AG20443 (cell line): ENCODE measurements around the gene SCFD2.
"Not testable (repeated sequence)": the region's sequence is repeated elsewhere in the genome, so short reads cannot be mapped to it uniquely, and the experiment has no call there.

Experiments
- DNase-seq: peaks from one replicate; pipeline ENCODE4 v3.0.0; 2012; ENCODE audit warnings: low spot score, mixed read lengths

Gene SCFD2

GRCh38 chr4:53101191-53101581, 264.7 kb downstream of the SCFD2 start:
- peak; percentile 39 for DNase-seq

DNA sequence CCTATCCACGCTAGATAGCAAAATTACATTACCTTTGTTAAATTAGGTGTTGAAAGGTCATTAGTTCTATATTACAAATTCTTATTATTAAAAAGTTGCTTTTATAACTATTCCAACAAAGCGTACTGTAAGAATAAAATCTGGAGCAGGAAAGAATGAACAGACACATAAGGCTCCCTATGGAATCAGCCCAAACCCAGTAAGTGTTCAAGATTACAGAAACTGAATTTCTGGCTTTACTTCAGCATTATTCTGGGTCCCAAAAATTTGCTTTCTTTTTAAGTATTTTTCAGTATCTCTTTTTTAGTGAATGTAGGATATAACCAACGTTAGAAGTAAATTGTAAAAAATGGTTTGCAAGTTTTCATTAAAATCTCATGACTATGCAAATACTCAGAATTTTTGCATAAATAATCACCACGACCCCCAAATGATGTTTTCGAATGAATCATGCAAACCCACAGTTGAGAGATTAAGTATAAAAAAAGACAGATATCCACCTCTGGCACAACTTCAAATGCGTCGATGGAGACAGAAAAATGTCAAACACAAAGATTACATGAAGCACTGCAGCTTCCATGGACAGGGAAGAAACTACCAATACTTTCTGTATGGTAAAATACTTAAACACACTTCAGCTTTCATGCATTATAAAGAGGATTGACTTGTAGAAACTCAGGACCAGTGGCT, 265.2 kb downstream of the SCFD2 start:
- DNase-seq, result no peak

DNA sequence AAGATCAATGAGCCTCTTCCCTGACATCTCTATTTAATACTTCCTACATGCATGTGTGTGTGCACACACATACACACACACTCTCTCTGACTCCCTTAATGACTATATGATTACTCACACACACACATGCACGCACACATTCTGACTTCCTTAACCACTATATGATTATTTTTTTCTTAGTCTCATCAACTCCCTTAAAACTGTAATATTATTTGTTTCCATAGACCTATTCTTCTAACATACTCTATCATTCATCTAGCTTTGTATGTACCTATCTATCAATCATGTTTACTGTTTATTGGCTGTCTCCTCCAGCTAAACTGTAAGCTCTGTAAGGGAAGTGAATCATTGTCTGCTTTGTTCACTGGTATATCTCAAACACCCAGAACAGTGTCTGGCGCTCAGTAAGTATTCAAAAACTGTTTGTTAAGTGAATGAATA, 267.2 kb downstream of the SCFD2 start:
- DNase-seq, result no peak

DNA sequence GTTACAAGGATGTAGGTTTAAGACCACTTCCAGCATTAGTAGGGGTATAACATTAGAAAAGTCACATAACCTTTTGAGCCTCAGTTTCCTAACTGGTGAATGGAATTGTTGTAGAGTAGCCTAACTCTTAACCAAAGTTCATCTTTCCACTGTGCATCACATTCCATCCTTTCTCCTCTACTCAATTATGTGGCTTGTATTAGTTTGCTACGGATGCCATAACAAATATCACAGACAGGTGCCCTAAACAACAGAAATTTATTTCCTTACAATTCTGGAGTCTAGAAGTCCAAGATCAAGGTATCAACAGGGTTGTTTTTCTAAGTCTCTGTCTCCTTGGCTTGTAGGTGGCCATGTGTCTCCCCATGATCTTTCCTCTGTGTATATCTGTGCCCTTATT, 271.8 kb downstream of the SCFD2 start:
- DNase-seq, result no peak

- DNase-seq, result peak; percentile 15
Observed at GRCh38 chr4:53089936-53090729, 275.7 kb downstream of the SCFD2 start.

- peak; percentile 9 for DNase-seq
Observed at GRCh38 chr4:53088152-53088551, 277.7 kb downstream of the SCFD2 start.

- no peak for DNase-seq
Observed at GRCh38 chr4:53076374-53076958, 289.4 kb downstream of the SCFD2 start.

- no peak for DNase-seq
Observed at GRCh38 chr4:53075162-53075785, 290.6 kb downstream of the SCFD2 start.

- DNase-seq, result no peak
Observed at GRCh38 chr4:53068755-53069330, 297.0 kb downstream of the SCFD2 start.

DNA sequence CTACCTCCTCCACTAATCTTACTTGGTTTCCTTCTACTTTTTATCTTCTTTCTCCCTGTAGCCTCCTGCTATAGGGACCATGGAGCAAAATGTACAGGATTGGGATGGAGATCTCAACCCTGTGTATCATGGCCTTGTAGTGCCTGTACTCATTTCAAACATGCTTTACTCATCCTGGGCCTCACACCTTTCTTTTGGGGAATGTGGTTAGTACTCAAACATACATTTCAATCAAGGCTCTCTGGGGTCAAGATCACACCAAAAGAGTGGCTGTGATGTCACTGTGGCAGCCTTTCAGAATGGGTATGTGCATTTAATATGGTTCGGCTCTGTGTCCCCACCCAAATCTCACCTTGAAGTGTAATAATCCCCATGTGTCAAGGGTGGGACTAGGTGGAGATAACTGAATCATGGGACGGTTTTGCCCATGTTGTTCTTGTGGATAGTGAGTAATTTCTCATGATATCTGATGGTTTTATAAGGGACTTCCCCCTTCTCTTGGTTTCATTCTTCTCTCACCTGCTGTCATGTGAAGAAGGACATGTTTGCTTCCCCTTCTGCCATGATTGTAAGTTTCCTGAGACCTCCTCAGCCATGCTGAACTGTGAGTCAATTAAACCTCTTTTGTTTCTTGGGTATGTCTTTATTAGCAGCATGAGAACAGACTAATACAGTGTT, 298.6 kb downstream of the SCFD2 start:
- no peak for DNase-seq

GRCh38 chr4:53066155-53066554, 299.7 kb downstream of the SCFD2 start:
- DNase-seq, result no peak

GRCh38 chr4:53064609-53065008, 301.3 kb downstream of the SCFD2 start:
- DNase-seq, result no peak

DNA sequence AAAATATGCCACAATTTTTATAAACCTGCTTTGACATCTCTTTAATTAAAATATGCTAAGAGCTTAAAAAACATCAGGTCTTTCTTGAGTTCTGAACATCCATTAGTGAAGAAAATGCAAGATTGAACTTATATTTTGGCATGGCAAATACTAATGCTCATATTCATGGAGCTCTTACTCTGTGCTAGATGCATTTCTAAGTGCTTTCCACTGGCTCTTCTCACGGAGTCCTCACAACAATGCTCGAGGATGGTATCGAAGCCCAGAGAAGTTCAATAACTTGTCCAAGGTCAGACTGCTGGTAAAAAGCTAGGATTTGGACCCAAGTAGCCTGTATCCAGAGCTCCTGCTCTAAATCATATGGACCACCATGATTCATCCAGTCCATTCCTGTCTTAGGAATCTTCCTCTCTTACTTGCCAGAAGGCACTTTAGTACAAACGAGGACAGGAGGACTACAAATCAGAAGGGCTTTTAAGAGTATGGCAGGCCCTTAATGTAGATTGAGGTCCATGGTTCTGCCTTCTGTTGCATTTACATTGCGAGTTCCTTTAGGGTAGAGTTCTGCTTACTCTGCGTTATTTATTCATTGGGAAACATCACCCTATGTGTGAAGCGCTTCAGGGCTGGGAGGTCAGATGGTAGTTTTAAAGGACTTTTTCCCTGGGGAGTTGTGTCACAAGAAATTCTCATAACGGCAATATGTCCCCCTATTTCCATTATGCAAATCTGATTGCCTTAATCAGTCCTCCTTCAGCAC, 304.6 kb downstream of the SCFD2 start:
- no peak for DNase-seq

- DNase-seq, result no peak
Observed at GRCh38 chr4:53060278-53060677, 305.6 kb downstream of the SCFD2 start.

DNA sequence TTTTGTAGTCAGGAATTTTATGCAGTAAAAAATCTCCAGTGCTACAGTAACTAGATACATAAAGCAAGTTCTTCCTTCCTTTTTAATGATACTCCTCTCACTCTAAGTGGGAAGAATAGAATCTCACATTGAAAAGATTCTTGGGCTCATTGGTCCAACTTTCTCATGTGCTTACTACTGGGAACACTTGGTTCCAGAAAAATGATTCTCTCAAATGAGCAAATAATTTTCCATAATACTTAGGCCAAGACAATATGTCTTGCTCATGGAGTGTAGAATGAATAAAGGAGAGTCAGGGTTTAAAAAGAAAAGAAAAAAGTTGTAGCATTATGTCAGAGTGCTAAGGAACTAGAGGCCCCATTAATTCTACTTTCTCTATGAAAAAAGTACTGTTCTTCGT, 306.0 kb downstream of the SCFD2 start:
- no peak for DNase-seq

DNA sequence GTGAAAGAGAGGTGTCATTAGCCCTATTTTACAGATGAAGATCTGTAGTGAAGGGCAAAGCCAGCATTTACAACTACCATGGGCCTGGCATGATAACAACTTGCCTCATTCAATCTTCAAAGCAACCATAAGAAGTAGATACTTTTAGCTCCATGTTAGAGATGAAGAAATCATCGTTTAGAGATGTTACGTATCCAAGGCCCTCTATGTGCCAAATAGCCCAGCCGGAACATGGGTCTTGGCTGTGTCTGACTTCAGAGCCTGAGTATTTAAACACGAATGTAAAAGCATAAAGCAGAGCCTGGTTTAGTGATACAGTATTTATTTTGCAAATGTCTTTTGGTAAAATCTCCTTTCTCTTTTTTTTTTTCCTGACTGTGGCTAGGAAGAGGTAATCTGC, 306.6 kb downstream of the SCFD2 start:
- DNase-seq, result no peak

- no peak for DNase-seq
Observed at GRCh38 chr4:53057679-53058078, 308.2 kb downstream of the SCFD2 start.

DNA sequence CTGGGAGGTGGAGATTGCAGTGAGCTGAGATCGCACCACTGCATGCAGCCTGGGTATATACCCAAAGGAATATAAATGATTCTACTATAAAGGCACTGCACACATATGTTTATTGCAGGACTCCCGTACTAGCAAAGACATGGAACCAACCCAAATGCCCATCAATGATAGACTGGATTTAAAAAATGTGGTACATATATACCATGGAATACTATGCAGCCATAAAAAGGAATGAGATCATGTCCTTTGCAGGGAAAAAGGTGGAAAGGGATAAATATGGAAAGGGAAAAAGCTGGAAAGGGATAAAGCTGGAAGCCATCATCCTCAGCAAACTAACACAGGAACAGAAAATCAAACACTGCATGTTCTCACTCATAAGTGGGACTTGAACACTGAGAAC, 308.8 kb downstream of the SCFD2 start:
- DNase-seq, result not testable (repeated sequence)

DNA sequence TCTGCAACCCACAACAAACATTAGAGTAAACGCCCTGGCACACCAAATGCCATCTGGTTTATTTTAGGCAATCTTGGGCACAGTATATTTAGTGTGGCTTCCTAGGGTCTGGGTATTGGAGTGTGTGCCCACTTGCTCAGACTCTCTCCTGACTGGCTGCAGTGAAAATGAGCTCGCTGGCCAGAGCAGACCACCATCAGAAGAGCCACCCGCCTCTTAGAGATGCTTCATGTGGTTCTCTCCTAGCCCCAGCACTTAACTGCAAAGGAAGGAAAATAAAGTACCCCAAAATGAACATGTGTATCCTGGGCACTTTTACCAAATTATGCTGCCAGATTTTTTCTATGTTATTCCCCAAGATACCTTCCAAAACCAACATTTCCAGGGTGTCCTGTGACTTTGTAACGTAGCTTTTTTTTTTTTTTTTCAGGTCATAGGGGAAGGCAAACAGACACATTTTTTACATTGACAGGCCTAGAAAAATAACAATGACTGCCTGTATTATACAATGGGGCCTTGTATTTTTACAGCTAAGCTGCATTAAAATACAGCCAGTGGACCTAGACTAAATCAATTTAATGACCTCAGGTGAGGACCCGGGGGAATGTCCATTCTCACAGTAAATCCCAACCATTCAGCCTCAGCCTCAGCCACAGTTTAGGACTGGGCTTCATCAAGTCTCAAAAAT, 310.0 kb downstream of the SCFD2 start:
- DNase-seq, result no peak

DNA sequence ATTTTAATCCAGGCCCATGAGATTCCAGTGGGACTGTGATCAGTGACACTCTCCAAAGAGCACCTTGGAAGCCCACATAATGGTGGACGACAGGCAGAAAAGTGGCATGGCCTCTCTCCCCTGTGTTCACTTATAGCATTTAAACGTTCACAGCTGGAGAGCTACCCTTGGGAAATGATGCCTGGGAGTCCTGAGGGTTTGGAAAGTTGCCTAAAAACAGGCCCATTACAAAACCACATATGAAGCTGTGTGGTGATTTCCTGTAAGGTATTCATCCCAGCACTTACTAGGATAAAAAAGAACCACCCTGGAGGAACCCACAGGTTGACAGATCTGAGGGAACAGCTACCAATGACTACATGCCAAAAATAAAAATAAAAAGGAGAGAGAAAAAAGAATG, 310.6 kb downstream of the SCFD2 start:
- peak; percentile 13 for DNase-seq
